Cardiac fibroblast (primary cell): ENCODE data around the gene CCER1.

Source experiments
- DNase-seq, 2 donors: peaks; one replicate each; pipeline versions ENCODE4 v3.0.0 to v3.0.0-alpha.2; 2010; ENCODE audit warnings: low read depth in 2 of 2
- H3K4me3 ChIP-seq, 2 donors: replicated peaks in 1 of 2; 1 replicate in 1 of 2; 2 replicates in 1 of 2; pipeline ENCODE4 v1.5.1; 2011; ENCODE audit warnings: low read depth in 2 of 2, low read length in 2 of 2, mild to moderate bottlenecking in 2 of 2, moderate library complexity in 1 of 2
- CTCF ChIP-seq: IDR thresholded peaks from one replicate; pipeline ENCODE4 v1.5.1; 2011; ENCODE audit warnings: low read depth, mild to moderate bottlenecking, low read length, inconsistent platforms

The CCER1 gene

GRCh38 chr12:90936230-90937005 lies 18.6 kb downstream of the CCER1 start:
- DNase-seq: no peak
- H3K4me3 ChIP-seq: no peak overlapping the region
- TF ChIP-seq CTCF: no peak

- H3K4me3 ChIP-seq: no peak overlapping the region
- DNase-seq: no peak
- TF ChIP-seq CTCF: no peak
Measured at GRCh38 chr12:90925562-90925961, 29.4 kb downstream of the CCER1 start.

DNA sequence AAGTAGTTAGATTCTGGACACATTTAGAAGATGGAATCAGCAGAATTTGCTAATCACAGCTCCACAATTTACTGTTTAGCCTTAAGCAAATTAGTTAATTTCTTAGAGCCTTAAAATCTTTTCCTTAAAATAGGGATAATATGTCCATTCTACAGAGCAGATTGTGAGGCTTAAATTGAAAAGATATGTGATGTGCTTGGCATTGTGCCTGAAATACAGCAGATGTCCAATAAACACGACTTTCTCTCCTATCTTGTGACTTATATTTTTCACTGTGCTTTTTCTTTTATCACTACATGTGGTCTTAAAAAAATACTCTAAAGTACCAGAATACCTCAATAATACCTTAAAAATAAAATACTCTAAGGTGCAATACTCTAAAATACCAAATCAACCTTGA lies 30.6 kb downstream of the CCER1 start:
- no peak for DNase-seq
- no peak overlapping the region for H3K4me3 ChIP-seq

DNA sequence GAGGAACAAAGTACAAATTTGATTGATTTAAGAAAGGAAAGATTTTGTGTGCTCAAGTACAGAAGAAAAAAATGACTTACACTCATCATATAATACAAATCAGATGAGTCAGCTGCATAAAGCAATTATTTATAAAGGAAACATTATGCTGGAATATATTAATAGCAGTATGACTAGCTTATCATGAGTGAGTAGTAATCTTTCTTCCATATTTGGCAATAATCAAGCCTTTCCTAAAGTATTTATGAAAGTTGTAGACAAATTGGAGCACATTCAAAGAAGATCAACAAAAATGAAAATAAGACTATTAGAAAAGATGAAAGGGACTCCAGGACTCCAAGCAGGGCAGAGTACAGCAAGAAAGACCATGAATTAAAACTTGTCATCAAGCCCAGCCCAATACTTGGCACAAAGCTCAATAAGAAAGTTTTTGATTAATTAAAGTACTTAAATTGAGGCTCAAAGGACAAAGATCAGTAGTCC lies 32.8 kb downstream of the CCER1 start:
- no peak for TF ChIP-seq CTCF
- DNase-seq: peak; percentile 51 to 75
- no peak overlapping the region for H3K4me3 ChIP-seq

More for the DNA sequence above, 30.6 kb downstream of the CCER1 start:
- no peak for TF ChIP-seq CTCF

DNA sequence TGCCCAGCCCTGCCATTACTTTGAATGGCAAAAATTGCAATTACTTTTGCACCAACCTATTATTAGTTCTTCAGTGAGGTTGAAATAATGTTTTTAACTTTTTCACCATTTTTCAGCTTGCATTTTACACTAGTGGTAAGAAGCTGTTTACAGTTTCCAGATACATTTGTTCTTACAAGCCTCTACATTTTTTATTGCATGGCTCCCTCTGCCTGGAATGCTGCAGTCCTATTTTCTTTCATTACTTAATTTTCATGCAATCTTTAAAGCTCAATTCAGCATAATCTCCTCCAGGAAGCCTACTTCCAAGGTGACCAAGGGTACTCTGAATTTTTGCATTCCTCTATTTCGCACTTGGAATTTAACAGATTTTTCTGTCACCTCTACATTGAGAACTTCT lies 33.4 kb downstream of the CCER1 start:
- no peak for DNase-seq
- no peak for TF ChIP-seq CTCF
- no peak overlapping the region for H3K4me3 ChIP-seq

- no peak for TF ChIP-seq CTCF
- no peak for DNase-seq
- H3K4me3 ChIP-seq: no peak overlapping the region
Measured at GRCh38 chr12:90920222-90920621, 34.8 kb downstream of the CCER1 start.
